RKO (cell line): ENCODE measurements around the gene MAGI1.

Experiments used
- DNase-seq: peaks from one replicate; pipeline ENCODE4 v3.0.0-alpha.2; 2016; ENCODE audit warnings: low spot score

MAGI1 gene

GRCh38 chr3:65666448-65667091 lies 372.1 kb downstream of the MAGI1 start:
- no peak for DNase-seq

GRCh38 chr3:65665915-65666314 lies 372.8 kb downstream of the MAGI1 start:
- no peak for DNase-seq

- DNase-seq = no peak
Observed at GRCh38 chr3:65664931-65665330, 373.8 kb downstream of the MAGI1 start.

GRCh38 chr3:65664446-65664845 lies 374.3 kb downstream of the MAGI1 start:
- no peak for DNase-seq

GRCh38 chr3:65662095-65662494 lies 376.6 kb downstream of the MAGI1 start:
- DNase-seq = no peak

GRCh38 chr3:65660000-65660598 lies 378.6 kb downstream of the MAGI1 start:
- no peak for DNase-seq

- DNase-seq = no peak
Observed at GRCh38 chr3:65659396-65659795, 379.3 kb downstream of the MAGI1 start.

GRCh38 chr3:65658401-65658800 lies 380.3 kb downstream of the MAGI1 start:
- no peak for DNase-seq

GRCh38 chr3:65655061-65655460 lies 383.7 kb downstream of the MAGI1 start:
- no peak for DNase-seq

- no peak for DNase-seq
Observed at GRCh38 chr3:65653731-65654130, 385.0 kb downstream of the MAGI1 start.

- no peak for DNase-seq
Observed at GRCh38 chr3:65650247-65650646, 388.5 kb downstream of the MAGI1 start.

GRCh38 chr3:65647369-65647768 lies 391.3 kb downstream of the MAGI1 start:
- no peak for DNase-seq

GRCh38 chr3:65642883-65643282 lies 395.8 kb downstream of the MAGI1 start:
- no peak for DNase-seq

- no peak for DNase-seq
Observed at GRCh38 chr3:65641777-65642176, 396.9 kb downstream of the MAGI1 start.

GRCh38 chr3:65641045-65641444 lies 397.7 kb downstream of the MAGI1 start:
- DNase-seq = no peak

GRCh38 chr3:65639444-65639843 lies 399.3 kb downstream of the MAGI1 start:
- DNase-seq = no peak

GRCh38 chr3:65638301-65638700 lies 400.4 kb downstream of the MAGI1 start:
- DNase-seq = no peak

GRCh38 chr3:65636326-65636725 lies 402.4 kb downstream of the MAGI1 start:
- no peak for DNase-seq

GRCh38 chr3:65635657-65636056 lies 403.1 kb downstream of the MAGI1 start:
- no peak for DNase-seq

- no peak for DNase-seq
Observed at GRCh38 chr3:65633018-65633638, 405.6 kb downstream of the MAGI1 start.

GRCh38 chr3:65632414-65632813 lies 406.3 kb downstream of the MAGI1 start:
- no peak for DNase-seq

GRCh38 chr3:65628978-65629377 lies 409.7 kb downstream of the MAGI1 start:
- DNase-seq = no peak

- DNase-seq = peak; percentile 2
Observed at GRCh38 chr3:65627062-65627461, 411.7 kb downstream of the MAGI1 start.

GRCh38 chr3:65625305-65625704 lies 413.4 kb downstream of the MAGI1 start:
- DNase-seq = no peak
